Daoy (cell line): ENCODE data around the gene SERPINB1. TPM values are rescaled to one million over a fixed set of nuclear protein-coding genes. Genes with fewer than 3 reads are reported as not detected.
"Not testable (repeated sequence)": the region's sequence is repeated elsewhere in the genome, so short reads cannot be mapped to it uniquely, and the experiment has no call there.

Experiments used
- DNase-seq: peaks from one replicate; pipeline ENCODE4 v3.0.0-alpha.2; 2015; ENCODE audit warnings: low read depth
- total RNA-seq: library from RNA; depleted of rRNA; stranded (reverse); fragments of >200 nt; shearing (Covaris generic); gene quantifications from 2 replicates; pipeline ENCODE4 v1.2.3, GENCODE V29; 2014

SERPINB1 gene
- total RNA-seq, 1 experiment from 2014 or later = 3.7 TPM

GRCh38 chr6:2866171-2866846 is 24.6 kb upstream of the SERPINB1 start:
- DNase-seq = no peak

DNA sequence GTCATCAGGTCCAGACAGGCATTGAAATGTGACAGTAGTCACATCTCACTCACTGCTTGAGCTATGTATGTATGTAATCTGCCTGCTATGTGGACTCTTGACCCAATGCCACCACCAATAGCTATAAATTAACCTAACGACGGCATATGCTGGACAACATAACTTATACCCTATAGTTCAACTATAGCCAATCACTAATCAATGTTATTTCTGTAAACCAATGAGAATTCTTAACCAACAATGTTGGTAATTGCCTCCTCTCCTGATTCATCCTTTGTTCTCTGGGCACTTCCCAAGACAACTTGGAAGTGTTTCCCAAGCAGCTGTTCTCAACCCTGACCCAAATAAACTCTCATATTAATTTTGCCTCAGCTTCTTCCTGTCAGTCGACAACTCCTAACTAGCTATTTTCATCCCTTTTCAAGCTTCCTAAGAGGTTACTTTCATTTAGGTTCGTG is 24.1 kb upstream of the SERPINB1 start:
- DNase-seq = no peak

- no peak for DNase-seq
Observed at GRCh38 chr6:2865270-2865669, 23.6 kb upstream of the SERPINB1 start.

GRCh38 chr6:2863901-2864300 is 22.2 kb upstream of the SERPINB1 start:
- DNase-seq = no peak

- no peak for DNase-seq
Observed at GRCh38 chr6:2862712-2863181, 21.1 kb upstream of the SERPINB1 start.

- DNase-seq = no peak
Observed at GRCh38 chr6:2861822-2862164, 20.1 kb upstream of the SERPINB1 start.

- no peak for DNase-seq
Observed at GRCh38 chr6:2861060-2861821, 19.6 kb upstream of the SERPINB1 start.

GRCh38 chr6:2860706-2861059 is 19.0 kb upstream of the SERPINB1 start:
- not testable (repeated sequence) for DNase-seq

GRCh38 chr6:2859798-2860705 is 18.4 kb upstream of the SERPINB1 start:
- not testable (repeated sequence) for DNase-seq

- no peak for DNase-seq
Observed at GRCh38 chr6:2859185-2859700, 17.6 kb upstream of the SERPINB1 start.

- DNase-seq = peak; percentile 68
Observed at GRCh38 chr6:2857580-2858337, 16.1 kb upstream of the SERPINB1 start.

GRCh38 chr6:2857185-2857579 is 15.5 kb upstream of the SERPINB1 start:
- DNase-seq = no peak

GRCh38 chr6:2855061-2855519 is 13.4 kb upstream of the SERPINB1 start:
- no peak for DNase-seq

- DNase-seq = peak; percentile 52
Observed at GRCh38 chr6:2854396-2854982, 12.8 kb upstream of the SERPINB1 start.

DNA sequence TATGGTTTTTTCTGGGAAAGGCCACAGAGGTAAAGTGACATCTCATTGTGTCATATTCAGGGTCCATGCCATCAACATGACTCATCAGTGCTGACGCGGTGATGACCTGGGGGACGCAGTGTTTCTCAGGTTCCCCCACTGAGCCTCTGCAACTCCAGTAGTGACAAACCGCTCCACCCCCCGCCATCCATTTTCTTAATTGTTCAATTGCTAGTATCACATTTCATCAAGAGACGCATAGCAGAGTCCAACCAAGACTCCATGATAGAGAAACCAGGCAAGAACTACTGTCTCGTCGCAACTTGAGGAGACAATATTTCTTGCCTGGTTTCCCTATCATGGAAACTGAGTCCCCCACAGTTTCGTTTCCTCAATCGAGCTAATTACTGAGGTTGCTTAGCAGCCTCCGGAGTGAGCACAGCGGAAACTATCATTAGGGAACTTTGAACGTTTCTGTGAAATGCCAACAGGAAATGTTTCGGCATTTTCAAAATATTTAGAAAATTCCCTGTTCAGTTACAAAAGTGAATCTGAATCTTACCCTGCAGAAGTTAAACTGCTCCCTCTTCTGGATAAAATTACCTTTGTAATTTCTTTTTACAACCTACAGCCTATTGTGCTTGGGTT is 12.2 kb upstream of the SERPINB1 start:
- peak; percentile 91 for DNase-seq

- DNase-seq = not testable (repeated sequence)
Observed at GRCh38 chr6:2853378-2853768, 11.7 kb upstream of the SERPINB1 start.

- no peak for DNase-seq
Observed at GRCh38 chr6:2852921-2853322, 11.3 kb upstream of the SERPINB1 start.

- DNase-seq = no peak
Observed at GRCh38 chr6:2852514-2852855, 10.8 kb upstream of the SERPINB1 start.

DNA sequence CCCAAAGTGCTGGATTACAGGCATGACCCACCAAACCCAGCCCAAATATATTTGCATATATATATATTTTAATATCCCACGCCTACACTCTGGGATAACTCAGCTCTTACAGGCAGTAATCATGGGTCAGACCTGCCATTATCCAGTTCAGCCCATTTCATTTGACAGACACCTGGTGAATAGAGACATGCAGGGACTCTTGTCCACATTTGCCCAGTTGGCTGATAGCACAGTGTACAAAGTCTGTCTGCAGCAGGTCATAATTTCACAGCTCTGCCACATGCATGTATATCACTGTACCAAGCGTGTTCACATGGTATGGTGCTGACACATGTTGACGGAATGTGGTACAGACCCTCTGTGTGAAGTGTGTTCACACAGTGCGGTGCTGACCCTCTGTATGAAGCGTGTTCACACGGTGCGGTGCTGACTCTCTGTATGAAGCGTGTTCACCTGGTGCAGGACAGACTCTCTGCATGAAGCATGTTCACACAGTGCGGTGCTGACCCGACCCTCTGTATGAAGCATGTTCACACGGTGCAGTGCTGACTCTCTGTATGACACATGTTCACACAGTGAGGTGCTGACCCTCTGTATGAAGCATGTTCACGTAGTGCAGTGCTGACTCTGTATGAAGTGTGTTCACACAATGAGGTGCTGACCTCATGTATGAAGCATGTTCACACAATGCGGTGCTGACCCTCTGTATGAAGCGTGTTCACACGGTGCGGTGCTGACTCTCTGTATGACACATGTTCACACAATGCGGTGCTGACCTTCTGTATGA is 10.3 kb upstream of the SERPINB1 start:
- DNase-seq = no peak
